NT2/D1 (cell line): ENCODE data around the gene OSBPL6.

Source experiments
- YY1 ChIP-seq: IDR thresholded peaks from 2 replicates; pipeline ENCODE4 v1.6.1; 2011; ENCODE audit not compliant: insufficient read length, insufficient read depth
- ZNF274 ChIP-seq: IDR thresholded peaks from 2 replicates; pipeline ENCODE4 v1.6.1; 2011; ENCODE audit warnings: mild to moderate bottlenecking, low read depth, low read length

- TF ChIP-seq ZNF274 (no peak), YY1 (no peak)
Measured at GRCh38 chr2:178238750-178239149, 44.4 kb downstream of the OSBPL6 start.
